GM18867 (cell line): Measurements from ENCODE around the gene NOC4L.

Source experiments
- ATAC-seq: cut with Tn5 transposase; IDR thresholded peaks from one replicate; pipeline ENCODE4 v1.9.1; 2021; ENCODE audit warnings: mild to moderate bottlenecking, moderate library complexity; ENCODE audit not compliant: unreplicated experiment

The NOC4L gene

DNA sequence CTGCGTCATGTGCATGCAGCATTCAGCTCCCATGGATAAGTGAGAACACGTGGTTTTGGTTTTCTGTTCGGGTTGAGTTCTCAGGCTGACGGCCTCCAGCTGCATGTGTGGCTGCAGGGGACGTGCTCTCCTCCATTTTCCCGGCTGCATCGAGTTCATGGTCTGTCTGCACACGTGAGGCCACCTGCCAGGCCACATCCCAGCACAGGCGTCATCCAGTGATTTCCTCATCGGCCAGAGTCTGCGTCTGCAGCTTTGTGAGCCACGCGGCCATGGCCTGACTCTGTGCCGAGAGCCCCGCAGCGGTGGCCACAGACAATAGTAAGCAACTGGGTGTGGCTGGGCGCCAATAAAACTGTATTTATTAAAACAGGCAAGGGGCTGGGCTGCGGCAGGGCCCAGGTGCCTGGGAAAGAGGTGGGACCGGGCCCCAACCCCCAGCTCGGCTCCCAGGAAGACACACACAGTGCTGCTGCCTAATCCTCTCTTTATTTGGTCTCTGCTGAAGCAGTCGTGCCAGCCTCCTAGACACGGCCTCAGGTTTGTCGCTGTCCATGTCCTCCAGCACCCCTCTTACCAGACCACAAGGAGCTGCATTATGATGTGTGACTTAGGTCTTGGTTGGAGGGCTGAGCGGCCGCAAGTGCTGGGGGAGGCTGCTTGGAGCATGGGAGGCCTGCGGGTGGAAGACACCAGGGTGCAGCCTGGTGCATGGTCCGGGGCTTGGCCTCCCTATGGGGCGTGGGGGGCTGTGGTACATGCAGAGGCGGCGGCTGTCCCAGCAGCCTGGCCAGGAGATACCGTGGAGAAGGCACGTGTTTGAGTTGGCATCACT is 52.0 kb downstream of the NOC4L start:
- ATAC-seq, result no peak

DNA sequence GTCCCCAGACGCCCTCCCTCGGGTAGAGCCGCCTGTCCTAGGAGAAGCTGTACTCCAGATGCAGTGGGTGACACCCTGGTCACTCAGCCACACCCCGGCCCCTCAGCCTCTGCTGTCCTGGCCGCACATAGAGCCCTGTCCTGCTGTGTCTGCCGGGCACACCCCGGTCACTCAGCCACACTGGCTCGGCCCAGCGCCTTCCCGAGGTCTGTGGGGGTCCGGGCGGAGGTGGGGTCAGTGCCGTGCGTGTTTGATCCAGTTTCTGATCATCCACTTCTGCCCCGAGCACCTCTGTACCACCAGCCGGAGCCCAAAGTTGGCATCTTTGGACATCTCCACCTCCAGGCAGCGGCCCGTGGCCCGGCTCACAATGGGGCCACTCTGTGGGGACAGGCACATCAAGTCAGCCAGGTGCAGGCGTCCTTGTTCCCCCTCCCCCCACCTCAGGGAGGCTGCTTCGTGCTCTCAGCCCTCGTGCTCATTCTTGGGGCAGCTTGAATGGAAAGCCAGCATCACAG is 52.7 kb downstream of the NOC4L start:
- no peak for ATAC-seq

DNA sequence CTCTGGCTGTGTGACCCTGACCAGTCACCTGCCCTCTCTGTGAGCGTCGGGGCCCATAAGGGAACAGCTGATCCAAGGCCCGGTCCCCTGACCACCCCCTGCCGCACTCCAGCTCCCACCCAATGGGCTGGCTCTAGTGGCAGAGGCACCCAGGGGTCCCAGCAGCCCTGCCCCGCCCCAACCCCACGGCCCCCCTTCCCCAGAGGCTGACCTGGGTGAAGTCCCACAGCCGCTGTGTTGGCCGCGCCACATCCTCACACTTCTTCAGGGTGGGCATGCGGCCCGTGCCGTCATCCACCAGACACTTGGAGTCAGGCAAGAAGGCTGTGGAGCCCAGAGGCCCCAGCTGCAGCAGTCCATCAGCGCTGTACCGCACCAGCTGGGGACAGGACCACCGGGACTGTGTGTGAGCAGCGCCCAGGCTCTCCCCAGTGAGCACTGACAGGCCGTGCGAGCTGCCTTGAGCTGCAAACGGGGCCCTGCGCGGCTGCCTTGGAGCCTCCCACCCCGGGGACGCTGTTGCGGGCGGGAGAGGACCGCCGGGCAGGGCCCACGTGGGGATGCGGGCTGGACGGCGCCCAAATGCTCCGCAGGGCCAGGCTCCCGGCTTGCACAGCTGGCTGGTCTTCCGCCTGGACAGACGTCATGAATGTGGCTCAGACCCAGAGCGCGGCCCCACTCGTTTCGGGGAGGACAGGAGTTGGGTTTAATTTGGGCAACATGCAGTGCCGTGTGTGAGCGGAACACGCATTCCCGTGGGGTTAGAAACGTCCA is 53.5 kb downstream of the NOC4L start:
- ATAC-seq, result no peak

DNA sequence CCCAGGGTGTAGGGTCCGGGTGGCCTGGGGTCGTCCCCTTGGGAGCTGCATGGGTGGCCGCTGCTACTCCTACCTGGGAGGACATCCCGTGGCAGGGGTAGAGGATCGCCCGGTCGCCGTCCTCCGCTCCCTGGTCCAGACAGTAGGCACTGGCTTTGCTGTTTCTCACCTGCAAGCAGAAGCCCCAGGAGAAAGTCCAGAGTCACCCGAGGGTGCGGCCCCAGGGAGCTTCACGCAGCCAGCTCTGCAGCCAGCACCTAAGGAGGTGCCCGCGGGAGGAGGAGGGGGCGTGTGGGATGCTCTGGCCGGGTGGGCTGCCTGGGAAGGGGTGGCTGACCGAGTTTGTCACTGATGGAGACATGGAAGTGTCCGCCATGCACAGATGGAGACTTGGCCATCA is 54.8 kb downstream of the NOC4L start:
- no peak for ATAC-seq

DNA sequence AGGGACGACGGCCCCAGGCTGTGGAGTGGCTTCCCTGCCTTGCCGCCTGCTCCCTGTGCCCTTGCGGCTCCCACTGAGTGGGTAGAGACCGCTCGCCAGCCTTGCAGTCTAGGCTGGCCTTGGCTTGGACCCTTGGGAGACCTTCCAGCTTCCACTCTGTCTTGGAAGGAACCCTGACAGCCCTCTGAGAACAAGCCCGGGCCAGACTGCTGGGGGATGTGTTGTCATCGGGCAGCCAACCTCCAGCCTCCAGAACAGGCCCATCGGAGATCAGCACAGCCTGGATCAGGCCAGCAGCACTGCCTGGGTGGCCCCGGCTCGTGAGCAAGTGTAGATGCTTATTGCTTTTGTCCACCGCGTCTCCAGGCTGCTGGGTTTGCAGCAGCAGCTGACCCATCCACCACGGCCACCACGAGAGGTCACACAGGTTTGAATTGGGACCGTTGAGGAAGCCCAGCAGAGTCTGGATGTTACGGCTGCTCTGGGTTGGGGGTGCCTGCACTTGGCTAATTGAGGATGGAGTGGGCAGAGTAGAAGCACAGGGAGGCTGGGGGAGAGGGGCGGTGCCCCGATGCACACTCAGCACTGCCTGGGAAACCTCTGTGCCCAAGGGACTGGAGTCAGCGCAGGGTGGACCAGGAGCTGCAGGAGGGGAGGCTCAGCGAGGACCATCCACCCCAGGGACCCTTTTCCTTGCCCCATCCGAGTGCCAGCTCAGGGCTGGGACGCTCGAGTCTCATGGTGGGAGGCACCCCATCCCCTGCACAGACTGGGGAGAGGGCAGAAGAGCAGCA is 55.5 kb downstream of the NOC4L start:
- no peak for ATAC-seq

- no peak for ATAC-seq
Measured at GRCh38 chr12:132200800-132201199, 56.5 kb downstream of the NOC4L start.

DNA sequence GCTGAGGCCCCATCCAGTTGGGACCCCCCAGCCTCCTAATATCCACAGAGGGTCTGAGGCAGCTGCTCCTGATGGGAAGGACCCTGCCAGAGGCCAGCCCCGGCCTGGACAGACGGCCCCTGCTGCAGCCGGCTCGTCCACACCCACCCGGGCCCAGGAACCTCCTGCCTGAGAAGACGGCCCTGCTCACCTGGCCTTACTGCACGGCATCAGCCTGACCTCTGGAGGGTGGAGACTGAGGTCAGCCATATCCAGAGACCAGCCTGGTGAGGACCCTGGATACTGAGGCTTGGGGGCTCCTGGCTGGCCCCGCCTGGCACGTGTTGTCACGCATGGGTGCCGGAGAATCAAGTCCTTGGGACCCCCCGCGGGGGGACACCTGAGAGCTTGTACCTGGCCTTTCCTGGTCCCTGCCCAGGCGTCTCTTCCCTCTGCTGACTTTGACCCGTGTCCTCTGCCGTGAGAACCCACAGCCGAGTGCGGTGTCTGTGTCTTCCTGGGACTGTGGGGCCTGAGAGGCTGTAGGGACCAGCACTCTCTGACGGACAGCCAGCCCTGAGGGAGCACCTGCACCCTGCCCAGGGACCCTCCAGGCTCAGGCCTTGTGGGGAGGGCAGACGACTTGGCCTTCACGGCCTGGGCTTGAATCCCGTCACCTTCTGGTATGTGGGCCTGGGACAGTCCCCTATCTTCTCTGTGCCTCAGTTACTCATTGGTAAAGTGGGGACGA is 57.3 kb downstream of the NOC4L start:
- ATAC-seq, result no peak
